Mesenchymal stem cell (in vitro differentiated cells and primary cell): ENCODE data around the gene IFT74.

Experiments used
- DNase-seq: peaks from one replicate; pipeline ENCODE4 v3.0.0-alpha.2; 2013
- H2AFZ ChIP-seq: one replicate; pipeline ENCODE4 v1.6.1; 2013; ENCODE audit warnings: low read depth, mild to moderate bottlenecking, control low read depth, inconsistent platforms, low read length, moderate library complexity
- H2AK5ac ChIP-seq: 2 replicates; pipeline ENCODE4 v1.6.1; 2013; ENCODE audit warnings: low read length, moderate library complexity, mild to moderate bottlenecking, inconsistent platforms; ENCODE audit not compliant: severe bottlenecking
- H2BK120ac ChIP-seq: one replicate; pipeline ENCODE4 v1.6.1; 2013; ENCODE audit warnings: low read depth, mild to moderate bottlenecking, inconsistent platforms, low read length, moderate library complexity
- H2BK12ac ChIP-seq, 2 experiments: one replicate each; pipeline ENCODE4 v1.6.1; 2013; ENCODE audit warnings: inconsistent platforms in 2 of 2, low read length in 2 of 2, mild to moderate bottlenecking in 2 of 2, moderate library complexity in 2 of 2, control low read depth in 1 of 2
- H2BK15ac ChIP-seq: one replicate; pipeline ENCODE4 v1.6.1; 2013; ENCODE audit warnings: mild to moderate bottlenecking, low read depth, inconsistent platforms; ENCODE audit not compliant: poor library complexity, severe bottlenecking
- H2BK5ac ChIP-seq: 2 replicates; pipeline ENCODE4 v1.6.1; 2013; ENCODE audit warnings: low read depth, mild to moderate bottlenecking, low read length, control low read depth, inconsistent platforms; ENCODE audit not compliant: poor library complexity, severe bottlenecking
- H3K14ac ChIP-seq, 2 experiments: one replicate each; pipeline ENCODE4 v1.6.1; 2013; ENCODE audit warnings: inconsistent platforms in 2 of 2, low read length in 2 of 2, control low read depth in 1 of 2, mild to moderate bottlenecking in 1 of 2, moderate library complexity in 1 of 2
- H3K18ac ChIP-seq, 2 experiments: one replicate each; pipeline ENCODE4 v1.6.1; 2013; ENCODE audit warnings: inconsistent platforms in 2 of 2, low read length in 2 of 2, control low read depth in 1 of 2, low read depth in 1 of 2, mild to moderate bottlenecking in 1 of 2
- H3K23ac ChIP-seq, 2 experiments: one replicate each; pipeline ENCODE4 v1.6.1; 2013; ENCODE audit warnings: inconsistent platforms in 2 of 2, low read length in 2 of 2, mild to moderate bottlenecking in 2 of 2, moderate library complexity in 2 of 2, control low read depth in 1 of 2
- H3K27ac ChIP-seq: 2 replicates; pipeline ENCODE4 v1.5.1; 2013; ENCODE audit warnings: mild to moderate bottlenecking, moderate library complexity, low read length, control low read depth, inconsistent platforms; ENCODE audit not compliant: poor library complexity, severe bottlenecking
- H3K27me3 ChIP-seq, 2 experiments: 2 replicates each; pipeline versions ENCODE4 v1.6.1 to v1.7.0; 2013; ENCODE audit warnings: low read length in 2 of 2, mild to moderate bottlenecking in 2 of 2, moderate library complexity in 2 of 2, control low read depth in 1 of 2, inconsistent platforms in 1 of 2; ENCODE audit not compliant: control insufficient read depth in 1 of 2, insufficient read depth in 1 of 2
- H3K36me3 ChIP-seq, 2 experiments: 2 replicates each; pipeline versions ENCODE4 v1.6.1 to v1.7.0; 2013; ENCODE audit warnings: low read length in 2 of 2, control low read depth in 1 of 2, inconsistent platforms in 1 of 2, low read depth in 1 of 2, mild to moderate bottlenecking in 1 of 2; ENCODE audit not compliant: insufficient read depth in 2 of 2, control insufficient read depth in 1 of 2
- H3K4ac ChIP-seq, 2 experiments: one replicate each; pipeline ENCODE4 v1.6.1; 2013; ENCODE audit warnings: inconsistent platforms in 2 of 2, low read length in 2 of 2, mild to moderate bottlenecking in 2 of 2, moderate library complexity in 2 of 2, control low read depth in 1 of 2, low read depth in 1 of 2
- H3K4me1 ChIP-seq: 2 replicates; pipeline ENCODE4 v1.6.1; 2013; ENCODE audit warnings: low read depth, low read length, control low read depth; ENCODE audit not compliant: control insufficient read depth, insufficient read depth
- H3K4me2 ChIP-seq: 2 replicates; pipeline ENCODE4 v1.6.1; 2013; ENCODE audit warnings: low read length, mild to moderate bottlenecking, inconsistent platforms; ENCODE audit not compliant: poor library complexity, severe bottlenecking
- H3K4me3 ChIP-seq, 2 experiments: 2 replicates each; pipeline versions ENCODE4 v1.5.1 to v1.7.0; 2013; ENCODE audit warnings: low read length in 2 of 2, mild to moderate bottlenecking in 2 of 2, control low read depth in 1 of 2, low read depth in 1 of 2; ENCODE audit not compliant: insufficient read depth in 1 of 2
- H3K79me1 ChIP-seq: replicated peaks from 2 replicates; pipeline ENCODE4 v1.6.1; 2013; ENCODE audit warnings: mild to moderate bottlenecking, control low read depth, low read length, inconsistent platforms; ENCODE audit not compliant: poor library complexity, severe bottlenecking
- H3K9ac ChIP-seq: 2 replicates; pipeline ENCODE4 v1.7.0; 2013; ENCODE audit warnings: mild to moderate bottlenecking, low read length, moderate library complexity
- H3K9me3 ChIP-seq: 2 replicates; pipeline ENCODE4 v1.7.0; 2013; ENCODE audit warnings: mild to moderate bottlenecking, low read length; ENCODE audit not compliant: control insufficient read depth
- H4K8ac ChIP-seq: one replicate; pipeline ENCODE4 v1.6.1; 2013; ENCODE audit warnings: inconsistent platforms, mild to moderate bottlenecking, low read length, moderate library complexity
- H4K91ac ChIP-seq: one replicate; pipeline ENCODE4 v1.6.1; 2013; ENCODE audit warnings: mild to moderate bottlenecking, low read length, inconsistent platforms
- WGBS: methylation state at CpG from one replicate; pipeline ENCODE4 v1.1.7; 2013; ENCODE audit warnings: mixed read lengths; 5-methylcytosine and 5-hydroxymethylcytosine counted together

Gene IFT74

DNA sequence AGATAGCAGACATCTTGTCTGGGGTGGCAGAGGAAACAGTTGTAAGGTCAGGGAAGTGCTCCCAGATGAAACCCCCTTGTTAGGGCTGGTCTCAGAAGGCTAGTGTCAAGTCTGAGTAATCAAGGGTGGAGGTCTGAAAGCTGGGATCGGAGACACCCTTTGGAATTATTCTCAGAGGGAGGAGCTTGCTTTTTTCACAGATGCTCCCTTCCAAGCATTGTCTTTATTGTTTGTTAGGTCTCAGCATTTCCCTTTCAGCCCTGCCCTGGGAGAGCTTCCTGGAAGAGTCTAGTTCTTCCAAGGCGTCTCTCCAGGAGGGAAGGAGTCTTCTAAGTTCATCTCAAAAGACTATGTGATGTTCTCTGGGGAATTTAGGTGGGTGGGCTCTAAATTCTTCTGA is 156.0 kb downstream of the IFT74 start:
- Histone ChIP-seq H3K23ac (no peak overlapping the region), H3K4me3 (no peak overlapping the region), H3K27me3 (no peaks in the 10 kb centered on the region), H2BK15ac (no peak overlapping the region), H2AK5ac (no peak overlapping the region), H3K27ac (no peak overlapping the region), H2BK5ac (no peak overlapping the region), H2BK120ac (no peak overlapping the region), H3K4me1 (no peaks in the 10 kb centered on the region), H3K4me2 (no peak overlapping the region), H3K36me3 (no peaks in the 10 kb centered on the region), H4K8ac (peak overlapping the region; percentile 57), H2BK12ac (no peak overlapping the region), H2AFZ (no peak overlapping the region), H3K79me1 (no peaks in the 10 kb centered on the region), H4K91ac (no peak overlapping the region), H3K18ac (peak overlapping the region; percentile 30 to 52), H3K14ac (peak overlapping the region in 1 of 2 experiments; percentile 9), H3K9ac (no peak overlapping the region), H3K4ac (peak overlapping the region in 1 of 2 experiments; percentile 51), H3K9me3 (no peaks in the 10 kb centered on the region)
- 91% methylated on average over 1 of the region's 2 CpGs for WGBS
- no peak for DNase-seq
